Suprapubic skin (tissue), 3 donors: ENCODE measurements around the gene SYNE2.

Experiments used
- CTCF ChIP-seq, 2 donors: fragments of 200-600 bp in 1 of 2; fragments of 450-650 bp in 1 of 2; sonication (generic) in 1 of 2; IDR thresholded peaks; one replicate each; pipeline ENCODE4 v1.5.1; 2016 to 2019; ENCODE audit warnings: antibody characterized with exemption in 2 of 2, mild to moderate bottlenecking in 1 of 2, moderate library complexity in 1 of 2
- EP300 ChIP-seq: sonication (generic); formaldehyde crosslinking; IDR thresholded peaks from one replicate; pipeline ENCODE4 v1.6.1; 2017; ENCODE audit warnings: antibody characterized with exemption
- POLR2A ChIP-seq, 2 donors: fragments of 450-650 bp; IDR thresholded peaks; one replicate each; pipeline ENCODE4 v1.6.1; 2017; ENCODE audit warnings: antibody characterized with exemption in 2 of 2, mild to moderate bottlenecking in 2 of 2, moderate library complexity in 2 of 2

- TF ChIP-seq POLR2A (IDR thresholded peaks at IDR 0.05) (no peak), CTCF (IDR thresholded peaks at IDR 0.05) (no peak), EP300 (no peak)
Measured at GRCh38 chr14:64149921-64150320, 297.1 kb downstream of the SYNE2 start.
